CD4-positive, CD25-positive, alpha-beta regulatory T cell (primary cell): ENCODE data around the gene XRN2. TPM values are rescaled to one million over a fixed set of nuclear protein-coding genes. Genes with fewer than 3 reads are reported as not detected.

Experiments
- ATAC-seq, 2 donors: fragments of 150-1000 bp; cut with Tn5 transposase; one replicate each; pipeline ENCODE4 v1.10.0; 2021; ENCODE audit warnings: low read depth in 2 of 2, moderate number of reproducible peaks in 2 of 2, moderate library complexity in 1 of 2
- DNase-seq, 3 donors: peaks; one replicate each; pipeline versions ENCODE4 v3.0.0 to v3.0.0-alpha.2; 2012 to 2022; ENCODE audit warnings: mixed read lengths in 1 of 3
- H3K27ac ChIP-seq: one replicate; pipeline ENCODE4 v1.7.0; 2013; ENCODE audit warnings: mild to moderate bottlenecking, low read length; ENCODE audit not compliant: insufficient read depth, poor library complexity, severe bottlenecking
- H3K27me3 ChIP-seq: one replicate; pipeline ENCODE4 v1.7.0; 2013; ENCODE audit warnings: low read length; ENCODE audit not compliant: control insufficient read depth, insufficient read depth
- H3K36me3 ChIP-seq: one replicate; pipeline ENCODE4 v1.7.0; 2013; ENCODE audit warnings: mild to moderate bottlenecking, low read length, moderate library complexity; ENCODE audit not compliant: control insufficient read depth, insufficient read depth
- H3K4me1 ChIP-seq: 2 replicates; pipeline ENCODE4 v1.7.0; 2013; ENCODE audit warnings: mild to moderate bottlenecking, low read length; ENCODE audit not compliant: insufficient read depth, control insufficient read depth, poor library complexity, severe bottlenecking
- H3K4me3 ChIP-seq: one replicate; pipeline ENCODE4 v1.7.0; 2013; ENCODE audit warnings: low read depth, mild to moderate bottlenecking, low read length, moderate library complexity
- H3K9me3 ChIP-seq, 2 experiments: 1 replicate in 1 of 2; 2 replicates in 1 of 2; pipeline ENCODE4 v1.7.0; 2013; ENCODE audit warnings: low read length in 2 of 2, mild to moderate bottlenecking in 1 of 2, moderate library complexity in 1 of 2; ENCODE audit not compliant: control insufficient read depth in 2 of 2
- H3K27ac Mint-ChIP-seq, 3 donors: one replicate each; pipeline ENCODE4 v1.8.0; 2020 to 2022; ENCODE audit warnings: mild to moderate bottlenecking in 3 of 3, mixed read lengths in 3 of 3, moderate library complexity in 2 of 3
- H3K27me3 Mint-ChIP-seq: one replicate; pipeline ENCODE4 v1.8.0; 2022; ENCODE audit warnings: mild to moderate bottlenecking, mixed read lengths
- H3K36me3 Mint-ChIP-seq: one replicate; pipeline ENCODE4 v1.8.0; 2020; ENCODE audit warnings: mixed read lengths
- H3K4me1 Mint-ChIP-seq, 4 donors: one replicate each; pipeline ENCODE4 v1.8.0; 2020 to 2022; ENCODE audit warnings: mixed read lengths in 4 of 4, mild to moderate bottlenecking in 1 of 4
- H3K4me3 Mint-ChIP-seq, 4 donors: one replicate each; pipeline ENCODE4 v1.8.0; 2020 to 2022; ENCODE audit warnings: mild to moderate bottlenecking in 4 of 4, mixed read lengths in 4 of 4, moderate library complexity in 3 of 4
- H3K9me3 Mint-ChIP-seq, 7 donors: one replicate each; pipeline ENCODE4 v1.8.0; 2020 to 2022; ENCODE audit warnings: mixed read lengths in 7 of 7, mild to moderate bottlenecking in 3 of 7, moderate library complexity in 2 of 7
- polyA plus RNA-seq, 4 donors: library from polyadenylated mRNA; unstranded; fragments of 300-500 nt; fragmentation: Illumina TruSeq; gene quantifications; one replicate each; pipeline ENCODE4 v1.2.3, GENCODE V29; 2021
- total RNA-seq: library from RNA; stranded (reverse); gene quantifications from one replicate; pipeline ENCODE4 v1.2.3, GENCODE V29; 2022

The XRN2 gene
- total and polyA plus RNA-seq, 5 donors from 2014 or later = 59.0 to 81.0 (median 72.9) TPM

DNA sequence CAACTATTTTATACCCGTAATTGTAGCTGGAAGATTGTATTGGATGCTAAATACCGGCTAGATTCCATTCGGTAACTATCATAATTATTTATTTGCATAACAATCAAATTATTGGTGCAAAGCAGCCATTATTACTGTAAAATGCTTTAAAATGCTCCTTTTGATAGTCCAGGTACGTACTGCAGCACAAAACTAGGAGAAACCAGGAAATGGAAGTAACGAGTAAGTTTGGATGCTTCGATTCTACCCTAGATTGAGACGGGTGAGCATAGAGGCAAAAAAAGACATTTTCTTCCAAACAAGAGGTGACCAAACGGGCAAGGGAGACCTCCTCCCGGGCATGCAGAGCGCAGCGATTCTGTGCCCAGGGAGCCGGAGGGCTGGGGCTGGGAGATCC is 469 bp upstream of the XRN2 start:
- no peaks in the 10 kb centered on the region for H3K9me3 ChIP-seq
- H3K36me3 ChIP-seq = no peaks in the 10 kb centered on the region
- H3K27ac ChIP-seq = peak overlapping the region; percentile 97
- peaks cover 13 to 29% (median 22%) of the 10 kb centered on the region in 4 donors for H3K4me1 Mint-ChIP-seq
- H3K9me3 Mint-ChIP-seq = peaks cover 0 to 2% (median 0%) of the 10 kb centered on the region in 7 donors
- H3K4me1 ChIP-seq = peaks cover 21% of the 10 kb centered on the region
- H3K27me3 ChIP-seq = no peaks in the 10 kb centered on the region
- ATAC-seq (no peak), DNase-seq (peak in 1 of 3 donors; percentile 11)
- H3K36me3 Mint-ChIP-seq = peaks cover 7% of the 10 kb centered on the region
- H3K4me3 Mint-ChIP-seq = peak overlapping the region; percentile 96 to 99 (median 98)
- peaks cover 12% of the 10 kb centered on the region for H3K27me3 Mint-ChIP-seq
- peak overlapping the region; percentile 93 for H3K4me3 ChIP-seq
- H3K27ac Mint-ChIP-seq = peak overlapping the region; percentile 80 to 98 (median 97)

DNA sequence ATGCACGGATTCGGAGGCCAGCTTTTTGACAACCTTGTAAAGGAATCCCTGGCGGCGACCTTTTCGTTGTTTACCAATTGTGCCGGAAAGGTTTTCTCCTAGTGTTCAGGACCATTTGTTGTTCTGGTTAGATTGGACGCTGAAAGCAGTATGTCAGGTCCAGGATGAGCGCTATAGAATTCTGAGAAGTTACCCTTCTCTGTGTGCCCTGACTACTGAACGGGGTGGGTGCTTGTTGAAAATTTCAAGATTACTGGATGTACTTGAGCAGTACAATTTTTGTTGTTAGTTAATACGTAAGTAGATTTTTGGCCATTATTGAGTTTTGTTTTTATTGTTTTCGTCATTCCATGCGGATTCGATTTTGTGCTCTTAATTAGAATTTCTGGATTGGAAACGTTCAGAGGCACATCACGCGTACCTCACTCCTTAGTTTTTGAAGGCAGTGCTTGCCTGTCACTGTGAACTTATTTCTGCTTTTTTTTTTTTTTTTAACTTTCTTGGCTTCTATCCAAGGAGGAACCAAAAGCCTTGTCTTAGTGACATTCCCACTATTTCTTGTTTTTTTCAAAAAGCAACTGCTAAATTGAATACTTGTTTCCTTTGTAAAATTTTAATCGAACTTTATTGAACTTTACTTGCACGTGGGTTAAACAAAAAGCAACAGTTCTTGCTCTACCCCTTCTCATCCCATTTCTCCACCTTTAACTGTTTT is 898 bp downstream of the XRN2 start:
- H3K27ac Mint-ChIP-seq = peak overlapping the region; percentile 97 to 98 (median 97)
- peak overlapping the region; percentile 96 to 99 (median 98) for H3K4me3 Mint-ChIP-seq
- peaks cover 0 to 5% (median 1%) of the 10 kb centered on the region in 7 donors for H3K9me3 Mint-ChIP-seq
- peaks cover 23% of the 10 kb centered on the region for H3K4me1 ChIP-seq
- peak overlapping the region; percentile 96 for H3K4me3 ChIP-seq
- peak in 1 of 3 donors; percentile 11 for DNase-seq
- no peaks in the 10 kb centered on the region for H3K9me3 ChIP-seq
- H3K27me3 Mint-ChIP-seq = peaks cover 12% of the 10 kb centered on the region
- H3K27me3 ChIP-seq = no peaks in the 10 kb centered on the region
- ATAC-seq = peak; percentile 9 to 12
- H3K36me3 ChIP-seq = peaks cover 7% of the 10 kb centered on the region
- H3K4me1 Mint-ChIP-seq = peaks cover 23 to 38% (median 32%) of the 10 kb centered on the region in 4 donors
- H3K36me3 Mint-ChIP-seq = peaks cover 18% of the 10 kb centered on the region
- peak overlapping the region; percentile 97 for H3K27ac ChIP-seq

DNA sequence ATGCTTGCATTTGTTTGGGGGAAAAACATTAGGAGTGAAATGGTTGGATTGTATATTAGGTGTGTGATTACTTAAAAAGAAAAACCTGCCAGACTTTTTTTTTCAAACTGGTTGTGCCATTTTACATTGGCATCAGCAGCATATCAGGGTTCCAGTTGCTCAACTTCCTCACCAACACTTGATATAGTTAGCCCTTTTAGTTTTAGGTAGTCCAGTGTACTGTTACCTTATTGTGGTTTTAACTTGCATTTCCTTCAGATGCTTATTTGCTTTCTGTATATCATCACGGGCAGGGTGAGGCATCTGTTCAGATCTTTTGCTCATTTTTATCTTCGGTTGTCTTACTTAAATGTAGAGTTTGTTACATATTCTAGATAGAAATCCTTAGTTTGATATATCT is 5.2 kb downstream of the XRN2 start:
- H3K4me1 ChIP-seq = peaks cover 42% of the 10 kb centered on the region

DNA sequence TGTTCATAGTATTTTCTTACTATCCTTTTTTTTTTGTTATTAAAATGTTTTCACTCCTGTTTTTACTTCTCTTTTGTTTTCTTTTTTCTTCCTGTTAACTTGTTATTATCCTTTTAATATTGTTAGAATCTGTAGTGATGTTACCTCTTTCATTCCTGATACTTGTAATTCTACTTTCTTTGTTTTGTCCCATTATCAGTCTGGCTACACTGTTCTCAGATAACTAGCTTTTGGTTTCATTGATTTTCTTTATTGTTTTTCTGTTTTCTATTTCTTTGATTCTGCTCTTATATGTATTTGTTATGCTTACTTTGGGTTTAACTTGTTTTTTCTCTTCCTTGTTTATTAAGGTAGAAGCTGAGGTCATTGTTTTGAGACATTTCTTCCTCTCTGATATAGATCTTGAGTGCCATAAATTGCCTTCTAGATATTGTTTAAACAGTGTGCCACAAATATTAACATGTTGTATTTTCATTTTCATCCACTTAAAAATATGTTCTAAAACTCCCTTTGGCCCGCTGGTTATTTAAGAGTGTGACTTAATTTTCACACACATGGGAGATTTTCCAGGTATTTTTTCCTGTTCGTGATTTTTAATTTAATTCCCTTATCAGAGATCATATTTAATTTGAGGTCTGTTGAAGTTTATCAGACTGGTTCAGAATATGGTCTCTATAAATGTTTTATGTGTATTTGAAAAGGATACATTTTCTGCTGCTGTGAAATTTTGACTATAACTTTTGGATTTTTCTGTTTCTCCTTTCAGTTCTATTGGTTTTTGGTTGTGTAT is 6.7 kb downstream of the XRN2 start:
- H3K36me3 Mint-ChIP-seq = peaks cover 31% of the 10 kb centered on the region
- Histone ChIP-seq H3K27ac (no peak overlapping the region), H3K27me3 (no peaks in the 10 kb centered on the region), H3K4me1 (peaks cover 36% of the 10 kb centered on the region), H3K9me3 (no peaks in the 10 kb centered on the region), H3K36me3 (peaks cover 12% of the 10 kb centered on the region), H3K4me3 (peak overlapping the region; percentile 2)
- DNase-seq (no peak), ATAC-seq (no peak)
- peaks cover 0 to 9% (median 0%) of the 10 kb centered on the region in 7 donors for H3K9me3 Mint-ChIP-seq
- peaks cover 55 to 70% (median 64%) of the 10 kb centered on the region in 4 donors for H3K4me1 Mint-ChIP-seq
- H3K27me3 Mint-ChIP-seq = no peaks in the 10 kb centered on the region
- H3K27ac Mint-ChIP-seq = peak overlapping the region in 1 of 3 donors; percentile 44
- H3K4me3 Mint-ChIP-seq = peak overlapping the region; percentile 47 to 94 (median 70)

More for the DNA sequence above, 5.2 kb downstream of the XRN2 start:
- peaks cover 0 to 9% (median 1%) of the 10 kb centered on the region in 7 donors for H3K9me3 Mint-ChIP-seq
- H3K27ac Mint-ChIP-seq = peak overlapping the region; percentile 30 to 75 (median 31)
- H3K27me3 Mint-ChIP-seq = peaks cover under 1% of the 10 kb centered on the region
- Histone ChIP-seq H3K4me3 (peak overlapping the region; percentile 0), H3K27ac (no peak overlapping the region), H3K9me3 (no peaks in the 10 kb centered on the region), H3K27me3 (no peaks in the 10 kb centered on the region), H3K36me3 (peaks cover 9% of the 10 kb centered on the region)
- peaks cover 54 to 69% (median 60%) of the 10 kb centered on the region in 4 donors for H3K4me1 Mint-ChIP-seq
- ATAC-seq (no peak), DNase-seq (no peak)
- H3K36me3 Mint-ChIP-seq = peaks cover 33% of the 10 kb centered on the region
- peak overlapping the region in 3 of 4 donors; percentile 61 to 94 (median 66) for H3K4me3 Mint-ChIP-seq

DNA sequence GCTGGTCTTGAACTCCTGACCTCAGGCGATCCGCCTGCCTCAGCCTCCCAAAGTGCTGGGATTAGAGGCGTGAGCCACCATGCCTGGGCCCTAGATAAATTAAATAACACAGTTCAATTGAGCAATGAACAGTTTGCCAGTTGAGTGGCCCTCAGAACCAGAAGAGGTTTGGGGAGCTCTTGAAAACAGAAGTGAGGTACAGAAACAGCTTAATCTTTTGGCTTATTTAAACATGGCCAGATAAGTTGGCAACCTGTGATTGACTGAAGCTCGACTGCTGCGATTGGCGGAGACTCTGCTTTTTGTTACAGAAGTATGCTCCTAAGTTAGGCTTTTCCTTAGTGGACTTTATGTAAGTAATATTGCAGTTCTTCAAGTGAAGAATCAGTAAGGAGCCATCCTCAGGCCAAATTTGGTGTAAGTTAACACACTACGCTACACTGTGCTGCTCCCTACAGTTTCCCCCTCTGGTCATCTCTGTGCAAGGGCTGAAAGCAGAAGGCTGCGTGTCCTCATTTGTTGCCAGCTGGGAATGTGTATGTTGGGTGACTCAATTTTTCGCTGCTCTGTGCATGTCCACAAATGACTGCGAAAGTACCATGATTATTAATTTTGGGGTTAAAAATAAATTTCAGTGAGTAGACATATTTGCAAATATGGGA is 9.8 kb downstream of the XRN2 start:
- Mint-ChIP-seq H3K27me3 (no peaks in the 10 kb centered on the region), H3K9me3 (peaks cover 0 to 9% (median 0%) of the 10 kb centered on the region in 7 donors), H3K4me1 (peaks cover 75 to 96% (median 82%) of the 10 kb centered on the region in 4 donors), H3K36me3 (peaks cover 30% of the 10 kb centered on the region), H3K27ac (no peak overlapping the region), H3K4me3 (peak overlapping the region in 3 of 4 donors; percentile 47 to 75 (median 62))
- H3K27ac ChIP-seq = no peak overlapping the region
- H3K4me1 ChIP-seq = peaks cover 40% of the 10 kb centered on the region
- ATAC-seq = no peak
- no peak for DNase-seq
- H3K27me3 ChIP-seq = no peaks in the 10 kb centered on the region
- H3K36me3 ChIP-seq = peaks cover 12% of the 10 kb centered on the region
- H3K4me3 ChIP-seq = no peak overlapping the region
- no peaks in the 10 kb centered on the region for H3K9me3 ChIP-seq

DNA sequence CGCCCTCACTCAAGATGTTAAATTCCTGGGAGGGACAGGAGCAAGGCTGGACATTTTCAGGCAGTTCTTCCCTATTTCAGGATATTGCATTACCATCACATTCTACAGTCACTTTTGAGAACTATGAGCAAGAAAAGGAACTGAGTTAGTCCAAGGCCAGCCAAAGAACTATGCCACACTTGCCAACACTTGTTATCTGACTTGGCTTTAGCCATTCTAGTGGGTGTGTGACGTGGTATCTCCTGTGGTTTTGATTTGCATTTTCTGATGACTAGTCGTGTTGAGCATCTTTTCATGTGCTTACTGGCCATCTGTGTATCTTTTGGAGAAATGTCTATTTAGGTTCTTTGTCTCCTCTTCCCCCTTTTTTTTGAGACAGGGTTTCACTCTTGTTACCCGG is 12.0 kb downstream of the XRN2 start:
- Mint-ChIP-seq H3K27ac (no peak overlapping the region), H3K4me3 (peak overlapping the region in 1 of 4 donors; percentile 52)
- no peak overlapping the region for H3K27ac ChIP-seq

DNA sequence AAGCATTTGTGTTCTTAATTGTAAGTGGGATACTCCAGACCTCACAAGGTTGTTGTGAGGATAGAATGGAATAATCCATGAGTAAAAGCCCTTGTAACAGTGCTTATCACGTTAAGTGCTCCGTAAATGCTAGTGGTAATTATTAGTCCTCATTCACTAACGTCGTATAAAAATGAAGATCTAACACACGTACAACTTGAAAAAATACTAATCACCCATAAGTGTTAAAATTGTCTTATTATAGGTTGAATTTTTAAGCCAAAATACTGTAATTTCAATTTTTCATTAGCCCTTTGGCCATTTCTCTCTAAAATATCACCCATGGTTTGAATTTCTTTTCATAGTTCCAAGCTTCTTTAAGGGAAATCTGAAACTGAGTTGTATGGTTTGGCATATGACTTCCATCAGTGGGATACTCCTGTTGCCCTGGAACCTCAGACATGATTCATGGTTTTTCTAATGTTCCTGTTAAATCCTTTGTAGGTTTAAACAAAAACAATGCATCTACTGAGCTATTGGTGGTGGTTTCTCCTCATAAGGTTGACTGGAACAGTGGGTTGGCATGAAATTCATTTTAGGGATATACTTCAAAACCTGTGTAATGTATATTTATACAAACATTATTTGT is 19.1 kb downstream of the XRN2 start:
- Histone ChIP-seq H3K36me3 (peaks cover 6% of the 10 kb centered on the region), H3K27ac (no peak overlapping the region), H3K4me1 (peaks cover 34% of the 10 kb centered on the region), H3K4me3 (peak overlapping the region; percentile 7), H3K9me3 (peaks cover 12 to 17% of the 10 kb centered on the region in 2 experiments), H3K27me3 (no peaks in the 10 kb centered on the region)
- Mint-ChIP-seq H3K27me3 (no peaks in the 10 kb centered on the region), H3K36me3 (peaks cover 25% of the 10 kb centered on the region), H3K9me3 (peaks cover 0 to 25% (median 8%) of the 10 kb centered on the region in 7 donors), H3K27ac (no peak overlapping the region), H3K4me1 (peaks cover 47 to 74% (median 66%) of the 10 kb centered on the region in 4 donors), H3K4me3 (no peak overlapping the region)
- DNase-seq (no peak), ATAC-seq (no peak)

More for the DNA sequence above, 12.0 kb downstream of the XRN2 start:
- Histone ChIP-seq H3K9me3 (peaks cover 3 to 4% of the 10 kb centered on the region in 2 experiments), H3K4me1 (peaks cover 27% of the 10 kb centered on the region), H3K27me3 (no peaks in the 10 kb centered on the region), H3K36me3 (peaks cover 5% of the 10 kb centered on the region), H3K4me3 (no peak overlapping the region)
- Mint-ChIP-seq H3K9me3 (peaks cover 0 to 11% (median 1%) of the 10 kb centered on the region in 7 donors), H3K4me1 (peaks cover 66 to 86% (median 75%) of the 10 kb centered on the region in 4 donors), H3K36me3 (peaks cover 16% of the 10 kb centered on the region), H3K27me3 (no peaks in the 10 kb centered on the region)
- DNase-seq (peak in 1 of 3 donors; percentile 30), ATAC-seq (peak; percentile 34 to 42)
